HEK293 (cell line): ENCODE data around the gene TTLL11.

Experiments used
- CTCF ChIA-PET: fragments of 350-600 bp; formaldehyde crosslinking; extraction: SDS; loops from one replicate; lab custom pipeline; 2021; ENCODE audit warnings: antibody characterized with exemption; lab: Yijun Ruan, JAX
- POLR2A ChIA-PET: fragments of 300-600 bp; formaldehyde crosslinking; extraction: SDS; loops from one replicate; lab custom pipeline; 2020; ENCODE audit warnings: antibody characterized with exemption, inconsistent platforms; lab: Yijun Ruan, JAX
- H3K27ac ChIP-seq: fragments of 200-500 bp; sonication (Bioruptor generic); 2 replicates; pipeline ENCODE4 v1.5.1; 2014; ENCODE audit warnings: low read depth, low read length, control low read depth, inconsistent platforms; ENCODE audit errors: extremely low read depth
- H3K36me3 ChIP-seq, 2 experiments: fragments of 200-500 bp in 1 of 2; sonication (Bioruptor generic) in 1 of 2; 1 replicate in 1 of 2; 2 replicates in 1 of 2; pipeline ENCODE4 v1.5.1; 2014 to 2017; ENCODE audit warnings: inconsistent platforms in 2 of 2, low read length in 2 of 2; ENCODE audit not compliant: control insufficient read depth in 2 of 2, insufficient read depth in 1 of 2
- H3K4me1 ChIP-seq: fragments of 200-500 bp; sonication (Bioruptor generic); 2 replicates; pipeline ENCODE4 v1.5.1; 2014; ENCODE audit warnings: mild to moderate bottlenecking, low read length, inconsistent platforms; ENCODE audit not compliant: control insufficient read depth, insufficient read depth
- H3K4me3 ChIP-seq: 2 replicates; pipeline ENCODE4 v1.5.1; 2011; ENCODE audit warnings: low read depth, mild to moderate bottlenecking, control low read depth, low read length, moderate library complexity
- H3K9me3 ChIP-seq: fragments of 200-500 bp; sonication (Bioruptor generic); 2 replicates; pipeline ENCODE4 v1.5.1; 2014; ENCODE audit warnings: low read depth, low read length, inconsistent platforms; ENCODE audit not compliant: control insufficient read depth, insufficient read depth
- SP7 ChIP-seq: fragments of 450-650 bp; formaldehyde crosslinking; IDR thresholded peaks from 2 replicates; pipeline ENCODE4 v1.5.1; 2016; ENCODE audit warnings: missing biosample characterization, missing genetic modification characterization
- TRIM28 ChIP-seq: IDR thresholded peaks from 2 replicates; pipeline ENCODE4 v1.6.1; 2011; ENCODE audit warnings: low read length, control low read depth, borderline replicate concordance
- ZFHX2 ChIP-seq: fragments of 450-650 bp; formaldehyde crosslinking; conservative IDR thresholded peaks from 2 replicates; pipeline ENCODE4 v1.5.1; 2016; ENCODE audit warnings: missing biosample characterization, missing genetic modification characterization
- ZFP41 ChIP-seq: fragments of 450-650 bp; formaldehyde crosslinking; IDR thresholded peaks from 2 replicates; pipeline ENCODE4 v1.5.1; 2016; ENCODE audit warnings: missing biosample characterization, missing genetic modification characterization, borderline replicate concordance
- ZNF138 ChIP-seq: fragments of 450-650 bp; formaldehyde crosslinking; IDR thresholded peaks from 2 replicates; pipeline ENCODE4 v1.5.1; 2016; ENCODE audit warnings: missing biosample characterization, missing genetic modification characterization, borderline replicate concordance
- ZNF37A ChIP-seq: fragments of 450-650 bp; IDR thresholded peaks from 2 replicates; pipeline ENCODE4 v1.5.1; 2018; ENCODE audit warnings: missing biosample characterization, missing genetic modification characterization
- ZNF670 ChIP-seq: fragments of 450-650 bp; formaldehyde crosslinking; IDR thresholded peaks from 2 replicates; pipeline ENCODE4 v1.5.1; 2016; ENCODE audit warnings: missing biosample characterization, missing genetic modification characterization, low read depth
- ZNF701 ChIP-seq: fragments of 450-650 bp; formaldehyde crosslinking; IDR thresholded peaks from 2 replicates; pipeline ENCODE4 v1.5.1; 2016; ENCODE audit warnings: missing biosample characterization, missing genetic modification characterization
- TF ChIP-seq, protein P1 (sequence below): fragments of 450-650 bp; formaldehyde crosslinking; IDR thresholded peaks from 2 replicates; pipeline ENCODE4 v1.5.1; 2016; ENCODE audit warnings: missing biosample characterization, missing genetic modification characterization, borderline replicate concordance
- TF ChIP-seq, protein P2 (sequence below): fragments of 450-650 bp; formaldehyde crosslinking; optimal IDR thresholded peaks from 2 replicates; pipeline ENCODE3; 2016; ENCODE audit warnings: missing biosample characterization, mild to moderate bottlenecking, missing genetic modification characterization
- TF ChIP-seq, protein P3 (sequence below): fragments of 450-650 bp; formaldehyde crosslinking; IDR thresholded peaks from 2 replicates; pipeline ENCODE4 v1.5.1; 2016; ENCODE audit warnings: missing biosample characterization, missing genetic modification characterization

Gene TTLL11

DNA sequence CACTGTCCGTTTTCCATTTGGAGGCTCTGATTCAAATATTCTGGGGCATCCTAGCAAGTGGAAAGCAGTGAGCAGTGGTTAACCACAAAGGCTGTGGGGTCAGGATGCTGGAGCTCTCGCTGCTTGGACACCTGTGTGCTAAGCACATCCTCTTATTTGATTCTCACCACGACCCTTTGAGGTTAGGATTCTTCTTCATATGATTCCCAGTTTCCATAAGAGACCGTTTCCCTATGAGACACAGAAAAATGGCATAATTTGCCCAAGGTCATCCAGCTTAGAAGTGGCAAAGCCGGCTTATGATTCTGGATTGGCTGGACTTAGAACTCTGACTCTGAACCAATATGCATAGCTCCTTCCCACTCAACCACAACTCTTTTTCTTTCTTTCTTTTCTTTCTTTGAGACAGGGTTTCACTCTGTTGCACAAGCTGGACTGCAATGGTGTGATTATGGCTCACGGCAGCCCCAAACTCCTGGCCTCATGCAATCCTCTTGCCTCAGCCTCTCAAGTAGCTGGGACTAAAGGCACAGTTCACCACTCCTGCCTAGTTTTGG lies 207.7 kb downstream of the TTLL11 start (continued):
- TF ChIP-seq, protein P1, sequence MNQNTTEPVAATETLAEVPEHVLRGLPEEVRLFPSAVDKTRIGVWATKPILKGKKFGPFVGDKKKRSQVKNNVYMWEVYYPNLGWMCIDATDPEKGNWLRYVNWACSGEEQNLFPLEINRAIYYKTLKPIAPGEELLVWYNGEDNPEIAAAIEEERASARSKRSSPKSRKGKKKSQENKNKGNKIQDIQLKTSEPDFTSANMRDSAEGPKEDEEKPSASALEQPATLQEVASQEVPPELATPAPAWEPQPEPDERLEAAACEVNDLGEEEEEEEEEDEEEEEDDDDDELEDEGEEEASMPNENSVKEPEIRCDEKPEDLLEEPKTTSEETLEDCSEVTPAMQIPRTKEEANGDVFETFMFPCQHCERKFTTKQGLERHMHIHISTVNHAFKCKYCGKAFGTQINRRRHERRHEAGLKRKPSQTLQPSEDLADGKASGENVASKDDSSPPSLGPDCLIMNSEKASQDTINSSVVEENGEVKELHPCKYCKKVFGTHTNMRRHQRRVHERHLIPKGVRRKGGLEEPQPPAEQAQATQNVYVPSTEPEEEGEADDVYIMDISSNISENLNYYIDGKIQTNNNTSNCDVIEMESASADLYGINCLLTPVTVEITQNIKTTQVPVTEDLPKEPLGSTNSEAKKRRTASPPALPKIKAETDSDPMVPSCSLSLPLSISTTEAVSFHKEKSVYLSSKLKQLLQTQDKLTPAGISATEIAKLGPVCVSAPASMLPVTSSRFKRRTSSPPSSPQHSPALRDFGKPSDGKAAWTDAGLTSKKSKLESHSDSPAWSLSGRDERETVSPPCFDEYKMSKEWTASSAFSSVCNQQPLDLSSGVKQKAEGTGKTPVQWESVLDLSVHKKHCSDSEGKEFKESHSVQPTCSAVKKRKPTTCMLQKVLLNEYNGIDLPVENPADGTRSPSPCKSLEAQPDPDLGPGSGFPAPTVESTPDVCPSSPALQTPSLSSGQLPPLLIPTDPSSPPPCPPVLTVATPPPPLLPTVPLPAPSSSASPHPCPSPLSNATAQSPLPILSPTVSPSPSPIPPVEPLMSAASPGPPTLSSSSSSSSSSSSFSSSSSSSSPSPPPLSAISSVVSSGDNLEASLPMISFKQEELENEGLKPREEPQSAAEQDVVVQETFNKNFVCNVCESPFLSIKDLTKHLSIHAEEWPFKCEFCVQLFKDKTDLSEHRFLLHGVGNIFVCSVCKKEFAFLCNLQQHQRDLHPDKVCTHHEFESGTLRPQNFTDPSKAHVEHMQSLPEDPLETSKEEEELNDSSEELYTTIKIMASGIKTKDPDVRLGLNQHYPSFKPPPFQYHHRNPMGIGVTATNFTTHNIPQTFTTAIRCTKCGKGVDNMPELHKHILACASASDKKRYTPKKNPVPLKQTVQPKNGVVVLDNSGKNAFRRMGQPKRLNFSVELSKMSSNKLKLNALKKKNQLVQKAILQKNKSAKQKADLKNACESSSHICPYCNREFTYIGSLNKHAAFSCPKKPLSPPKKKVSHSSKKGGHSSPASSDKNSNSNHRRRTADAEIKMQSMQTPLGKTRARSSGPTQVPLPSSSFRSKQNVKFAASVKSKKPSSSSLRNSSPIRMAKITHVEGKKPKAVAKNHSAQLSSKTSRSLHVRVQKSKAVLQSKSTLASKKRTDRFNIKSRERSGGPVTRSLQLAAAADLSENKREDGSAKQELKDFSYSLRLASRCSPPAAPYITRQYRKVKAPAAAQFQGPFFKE (tag by site-specific recombination), result no peak
- TF ChIP-seq ZFHX2, result no peak
- no peak for TF ChIP-seq TRIM28
- no peak for TF ChIP-seq SP7 (tag by site-specific recombination)
- TF ChIP-seq ZFP41, result no peak
- no peak for TF ChIP-seq ZNF701 (tag by site-specific recombination)

DNA sequence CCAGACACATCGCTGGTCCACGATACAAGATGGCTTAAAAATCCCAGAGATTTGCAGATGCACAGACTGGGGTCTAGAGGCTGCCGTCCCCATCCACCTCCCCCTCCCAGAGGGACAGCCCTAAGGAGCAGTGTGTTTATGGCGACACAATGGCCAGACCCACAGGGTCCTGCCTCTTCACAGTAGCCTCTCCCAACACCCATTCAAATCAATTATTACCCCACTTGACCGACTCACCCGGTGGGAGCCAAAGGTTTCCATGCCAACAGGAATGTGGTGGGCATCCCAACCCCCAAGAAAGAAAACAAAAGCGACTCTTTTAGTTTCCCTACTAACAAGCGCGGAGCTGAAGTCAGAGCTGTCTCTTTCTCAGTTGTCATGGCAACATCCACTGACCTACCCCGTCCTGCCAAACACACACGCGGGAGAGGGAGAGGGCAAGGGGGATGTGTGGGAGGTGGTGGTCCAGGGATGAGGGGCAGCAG lies 209.0 kb downstream of the TTLL11 start:
- Histone ChIP-seq H3K4me3 (no peak overlapping the region), H3K4me1 (no peaks in the 10 kb centered on the region; the same call in 1 of the 2 replicates), H3K27ac (no peak overlapping the region), H3K36me3 (no peaks in the 10 kb centered on the region), H3K9me3 (no peaks in the 10 kb centered on the region)
- TF ChIP-seq, protein P2, sequence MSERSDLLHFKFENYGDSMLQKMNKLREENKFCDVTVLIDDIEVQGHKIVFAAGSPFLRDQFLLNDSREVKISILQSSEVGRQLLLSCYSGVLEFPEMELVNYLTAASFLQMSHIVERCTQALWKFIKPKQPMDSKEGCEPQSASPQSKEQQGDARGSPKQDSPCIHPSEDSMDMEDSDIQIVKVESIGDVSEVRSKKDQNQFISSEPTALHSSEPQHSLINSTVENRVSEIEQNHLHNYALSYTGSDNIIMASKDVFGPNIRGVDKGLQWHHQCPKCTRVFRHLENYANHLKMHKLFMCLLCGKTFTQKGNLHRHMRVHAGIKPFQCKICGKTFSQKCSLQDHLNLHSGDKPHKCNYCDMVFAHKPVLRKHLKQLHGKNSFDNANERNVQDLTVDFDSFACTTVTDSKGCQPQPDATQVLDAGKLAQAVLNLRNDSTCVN, result no peak
- no peak for TF ChIP-seq ZNF138 (tag by site-specific recombination)
- TF ChIP-seq, protein P3, sequence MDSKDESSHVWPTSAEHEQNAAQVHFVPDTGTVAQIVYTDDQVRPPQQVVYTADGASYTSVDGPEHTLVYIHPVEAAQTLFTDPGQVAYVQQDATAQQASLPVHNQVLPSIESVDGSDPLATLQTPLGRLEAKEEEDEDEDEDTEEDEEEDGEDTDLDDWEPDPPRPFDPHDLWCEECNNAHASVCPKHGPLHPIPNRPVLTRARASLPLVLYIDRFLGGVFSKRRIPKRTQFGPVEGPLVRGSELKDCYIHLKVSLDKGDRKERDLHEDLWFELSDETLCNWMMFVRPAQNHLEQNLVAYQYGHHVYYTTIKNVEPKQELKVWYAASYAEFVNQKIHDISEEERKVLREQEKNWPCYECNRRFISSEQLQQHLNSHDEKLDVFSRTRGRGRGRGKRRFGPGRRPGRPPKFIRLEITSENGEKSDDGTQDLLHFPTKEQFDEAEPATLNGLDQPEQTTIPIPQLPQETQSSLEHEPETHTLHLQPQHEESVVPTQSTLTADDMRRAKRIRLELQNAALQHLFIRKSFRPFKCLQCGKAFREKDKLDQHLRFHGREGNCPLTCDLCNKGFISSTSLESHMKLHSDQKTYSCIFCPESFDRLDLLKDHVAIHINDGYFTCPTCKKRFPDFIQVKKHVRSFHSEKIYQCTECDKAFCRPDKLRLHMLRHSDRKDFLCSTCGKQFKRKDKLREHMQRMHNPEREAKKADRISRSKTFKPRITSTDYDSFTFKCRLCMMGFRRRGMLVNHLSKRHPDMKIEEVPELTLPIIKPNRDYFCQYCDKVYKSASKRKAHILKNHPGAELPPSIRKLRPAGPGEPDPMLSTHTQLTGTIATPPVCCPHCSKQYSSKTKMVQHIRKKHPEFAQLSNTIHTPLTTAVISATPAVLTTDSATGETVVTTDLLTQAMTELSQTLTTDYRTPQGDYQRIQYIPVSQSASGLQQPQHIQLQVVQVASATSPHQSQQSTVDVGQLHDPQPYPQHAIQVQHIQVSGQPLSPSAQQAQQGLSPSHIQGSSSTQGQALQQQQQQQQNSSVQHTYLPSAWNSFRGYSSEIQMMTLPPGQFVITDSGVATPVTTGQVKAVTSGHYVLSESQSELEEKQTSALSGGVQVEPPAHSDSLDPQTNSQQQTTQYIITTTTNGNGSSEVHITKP (tag by site-specific recombination), result no peak
- no peak for TF ChIP-seq ZNF670 (tag by site-specific recombination)
- no peak for TF ChIP-seq ZNF37A (tag by site-specific recombination)
- POLR2A ChIA-PET, result no interaction called here
- CTCF ChIA-PET, result interaction anchor here (0.6 kb wide), 1 partner anchor 564 kb away, joined by 3 read pairs; no protein-coding TSS in a partner anchor
